HL-60/S4 treated with retinoic acid at 250 ng/mL for 4 days and 3 days (cell line): ENCODE measurements around the gene HOXB4.

Source experiments
- in situ Hi-C: fragments of 300-500 bp; cut with MboI; formaldehyde crosslinking; loops from 2 replicates; pipeline ENCODE4 v1.7.0; 2022; ENCODE audit warnings: low sequenced_read_pairs

The HOXB4 gene

GRCh38 chr17:48549914-48550501 is 28.1 kb downstream of the HOXB4 start:
- in situ Hi-C loops, result no loop called here

GRCh38 chr17:48549281-48549630 is 28.9 kb downstream of the HOXB4 start:
- in situ Hi-C loops, result no loop called here

GRCh38 chr17:48548523-48549280 is 29.4 kb downstream of the HOXB4 start:
- in situ Hi-C loops, result no loop called here

- in situ Hi-C loops, result no loop called here
Observed at GRCh38 chr17:48547808-48548522, 30.2 kb downstream of the HOXB4 start.

GRCh38 chr17:48546924-48547807 is 31.0 kb downstream of the HOXB4 start:
- in situ Hi-C loops, result no loop called here

- in situ Hi-C loops, result no loop called here
Observed at GRCh38 chr17:48546137-48546923, 31.8 kb downstream of the HOXB4 start.

- in situ Hi-C loops, result no loop called here
Observed at GRCh38 chr17:48545539-48545938, 32.6 kb downstream of the HOXB4 start.

- in situ Hi-C loops, result no loop called here
Observed at GRCh38 chr17:48545022-48545375, 33.2 kb downstream of the HOXB4 start, which contains the start of gene HOXB2. Gene HOXB2, minus strand, starts transcription at chr17:48545109. Its CDS starts 198 bp downstream, at chr17:48544911.

GRCh38 chr17:48544349-48545021 is 33.7 kb downstream of the HOXB4 start:
- in situ Hi-C loops, result no loop called here

GRCh38 chr17:48543854-48544348 is 34.2 kb downstream of the HOXB4 start:
- in situ Hi-C loops, result no loop called here

GRCh38 chr17:48543107-48543853 is 34.9 kb downstream of the HOXB4 start:
- in situ Hi-C loops, result no loop called here

GRCh38 chr17:48542698-48543106 is 35.4 kb downstream of the HOXB4 start:
- in situ Hi-C loops, result no loop called here

- in situ Hi-C loops, result no loop called here
Observed at GRCh38 chr17:48542114-48542656, 36.0 kb downstream of the HOXB4 start.

GRCh38 chr17:48541577-48542113 is 36.5 kb downstream of the HOXB4 start:
- in situ Hi-C loops, result no loop called here

- in situ Hi-C loops, result no loop called here
Observed at GRCh38 chr17:48541036-48541576, 37.0 kb downstream of the HOXB4 start.

GRCh38 chr17:48540213-48540612 is 37.9 kb downstream of the HOXB4 start:
- in situ Hi-C loops, result no loop called here

- in situ Hi-C loops, result no loop called here
Observed at GRCh38 chr17:48539177-48539576, 39.0 kb downstream of the HOXB4 start.

- in situ Hi-C loops, result no loop called here
Observed at GRCh38 chr17:48537316-48537715, 40.8 kb downstream of the HOXB4 start.
